T-helper 2 cell treated with Interferon-gamma antibody and Interleukin-4, amounts not matched to agents 5 μg/mL and 100 μg/mL, for 36 hours (primary cell): ENCODE results near the gene PCAT6.
A peak's percentile ranks its signal among the peaks of the same experiment; 100 is the strongest.
"Not testable (repeated sequence)": the region's sequence is repeated elsewhere in the genome, so short reads cannot be mapped to it uniquely, and the experiment has no call there.

Experiments
- DNase-seq: peaks from one replicate; pipeline ENCODE4 v3.0.0; 2021; ENCODE audit warnings: low spot score
- H3K27ac Mint-ChIP-seq: one replicate; pipeline ENCODE4 v1.8.0; 2021; ENCODE audit warnings: mild to moderate bottlenecking, mixed read lengths
- H3K27me3 Mint-ChIP-seq: one replicate; pipeline ENCODE4 v1.8.0; 2021; ENCODE audit warnings: low read depth, mixed read lengths
- H3K36me3 Mint-ChIP-seq: one replicate; pipeline ENCODE4 v1.8.0; 2021; ENCODE audit warnings: low read depth, mixed read lengths
- H3K4me1 Mint-ChIP-seq: one replicate; pipeline ENCODE4 v1.8.0; 2021; ENCODE audit warnings: low read depth, mixed read lengths
- H3K4me3 Mint-ChIP-seq: one replicate; pipeline ENCODE4 v1.8.0; 2022; ENCODE audit warnings: mild to moderate bottlenecking, moderate library complexity, mixed read lengths
- H3K9me3 Mint-ChIP-seq: one replicate; pipeline ENCODE4 v1.8.0; 2021; ENCODE audit warnings: mixed read lengths

PCAT6 gene

GRCh38 chr1:202812176-202813026, 1.6 kb downstream of the PCAT6 start:
- no peaks in the 10 kb centered on the region for H3K36me3 Mint-ChIP-seq
- peak overlapping the region; percentile 89 for H3K4me3 Mint-ChIP-seq
- no peaks in the 10 kb centered on the region for H3K9me3 Mint-ChIP-seq
- no peak overlapping the region for H3K27ac Mint-ChIP-seq
- peaks cover 28% of the 10 kb centered on the region for H3K4me1 Mint-ChIP-seq
- DNase-seq = no peak
- H3K27me3 Mint-ChIP-seq = peaks cover 39% of the 10 kb centered on the region

- H3K4me1 Mint-ChIP-seq = peaks cover 14% of the 10 kb centered on the region
- H3K27ac Mint-ChIP-seq = no peak overlapping the region
- no peaks in the 10 kb centered on the region for H3K36me3 Mint-ChIP-seq
- no peak for DNase-seq
- peaks cover 49% of the 10 kb centered on the region for H3K27me3 Mint-ChIP-seq
- H3K4me3 Mint-ChIP-seq = no peak overlapping the region
- H3K9me3 Mint-ChIP-seq = no peaks in the 10 kb centered on the region
Observed at GRCh38 chr1:202815120-202815519, 4.4 kb downstream of the PCAT6 start.

- Mint-ChIP-seq H3K4me3 (no peak overlapping the region), H3K4me1 (no peaks in the 10 kb centered on the region), H3K9me3 (no peaks in the 10 kb centered on the region), H3K36me3 (no peaks in the 10 kb centered on the region), H3K27ac (no peak overlapping the region), H3K27me3 (peaks cover 50% of the 10 kb centered on the region)
- DNase-seq = no peak
Observed at GRCh38 chr1:202818819-202819218, 8.1 kb downstream of the PCAT6 start.

GRCh38 chr1:202821467-202821866, 10.7 kb downstream of the PCAT6 start:
- no peaks in the 10 kb centered on the region for H3K9me3 Mint-ChIP-seq

GRCh38 chr1:202825748-202826147, 15.0 kb downstream of the PCAT6 start:
- no peak overlapping the region for H3K4me3 Mint-ChIP-seq
- DNase-seq = no peak

More at GRCh38 chr1:202821467-202821866, 10.7 kb downstream of the PCAT6 start:
- H3K36me3 Mint-ChIP-seq = no peaks in the 10 kb centered on the region
- H3K27ac Mint-ChIP-seq = no peak overlapping the region
- no peak for DNase-seq
- H3K4me1 Mint-ChIP-seq = no peaks in the 10 kb centered on the region
- H3K4me3 Mint-ChIP-seq = no peak overlapping the region
- peaks cover 45% of the 10 kb centered on the region for H3K27me3 Mint-ChIP-seq

GRCh38 chr1:202829223-202829622, 18.5 kb downstream of the PCAT6 start:
- not testable (repeated sequence) for DNase-seq, H3K4me1 Mint-ChIP-seq, H3K9me3 Mint-ChIP-seq, H3K27ac Mint-ChIP-seq, H3K36me3 Mint-ChIP-seq, H3K4me3 Mint-ChIP-seq
- peaks cover 16% of the 10 kb centered on the region for H3K27me3 Mint-ChIP-seq

More at GRCh38 chr1:202825748-202826147, 15.0 kb downstream of the PCAT6 start:
- H3K27me3 Mint-ChIP-seq = peaks cover 25% of the 10 kb centered on the region
- no peaks in the 10 kb centered on the region for H3K9me3 Mint-ChIP-seq
- no peak overlapping the region for H3K27ac Mint-ChIP-seq
- no peaks in the 10 kb centered on the region for H3K4me1 Mint-ChIP-seq
- no peaks in the 10 kb centered on the region for H3K36me3 Mint-ChIP-seq

GRCh38 chr1:202831906-202832305, 21.2 kb downstream of the PCAT6 start:
- peaks cover 33% of the 10 kb centered on the region for H3K4me1 Mint-ChIP-seq
- no peak overlapping the region for H3K4me3 Mint-ChIP-seq
- no peaks in the 10 kb centered on the region for H3K36me3 Mint-ChIP-seq
- no peak overlapping the region for H3K27ac Mint-ChIP-seq
- H3K27me3 Mint-ChIP-seq = peaks cover 8% of the 10 kb centered on the region
- DNase-seq = no peak
- H3K9me3 Mint-ChIP-seq = no peaks in the 10 kb centered on the region

GRCh38 chr1:202834771-202835547, 24.2 kb downstream of the PCAT6 start:
- peaks cover 5% of the 10 kb centered on the region for H3K27me3 Mint-ChIP-seq
- peaks cover 41% of the 10 kb centered on the region for H3K4me1 Mint-ChIP-seq
- H3K9me3 Mint-ChIP-seq = no peaks in the 10 kb centered on the region
- H3K4me3 Mint-ChIP-seq = peak overlapping the region; percentile 79
- H3K27ac Mint-ChIP-seq = peak overlapping the region; percentile 47
- no peaks in the 10 kb centered on the region for H3K36me3 Mint-ChIP-seq
- DNase-seq = peak; percentile 16

- DNase-seq = peak; percentile 28
- peaks cover 5% of the 10 kb centered on the region for H3K27me3 Mint-ChIP-seq
- H3K36me3 Mint-ChIP-seq = no peaks in the 10 kb centered on the region
- peak overlapping the region; percentile 79 for H3K4me3 Mint-ChIP-seq
- no peaks in the 10 kb centered on the region for H3K9me3 Mint-ChIP-seq
- no peak overlapping the region for H3K27ac Mint-ChIP-seq
- peaks cover 41% of the 10 kb centered on the region for H3K4me1 Mint-ChIP-seq
Observed at GRCh38 chr1:202835548-202836072, 24.9 kb downstream of the PCAT6 start.

- Mint-ChIP-seq H3K36me3 (no peaks in the 10 kb centered on the region), H3K4me3 (peak overlapping the region; percentile 79), H3K9me3 (no peaks in the 10 kb centered on the region), H3K4me1 (peaks cover 41% of the 10 kb centered on the region), H3K27ac (peak overlapping the region; percentile 51), H3K27me3 (peaks cover 2% of the 10 kb centered on the region)
- DNase-seq = no peak
Observed at GRCh38 chr1:202836623-202837403, 26.1 kb downstream of the PCAT6 start.

- Mint-ChIP-seq H3K4me1 (peaks cover 40% of the 10 kb centered on the region), H3K27me3 (peaks cover 2% of the 10 kb centered on the region), H3K9me3 (no peaks in the 10 kb centered on the region), H3K4me3 (no peak overlapping the region), H3K36me3 (no peaks in the 10 kb centered on the region), H3K27ac (no peak overlapping the region)
- no peak for DNase-seq
Observed at GRCh38 chr1:202837746-202838262, 27.1 kb downstream of the PCAT6 start.

GRCh38 chr1:202843081-202843480, 32.3 kb downstream of the PCAT6 start:
- H3K4me3 Mint-ChIP-seq = no peak overlapping the region
- H3K4me1 Mint-ChIP-seq = peaks cover 4% of the 10 kb centered on the region
- no peaks in the 10 kb centered on the region for H3K36me3 Mint-ChIP-seq
- no peaks in the 10 kb centered on the region for H3K9me3 Mint-ChIP-seq
- DNase-seq = no peak
- no peaks in the 10 kb centered on the region for H3K27me3 Mint-ChIP-seq
- H3K27ac Mint-ChIP-seq = no peak overlapping the region

GRCh38 chr1:202844259-202844658, 33.5 kb downstream of the PCAT6 start:
- Mint-ChIP-seq H3K36me3 (no peaks in the 10 kb centered on the region), H3K9me3 (no peaks in the 10 kb centered on the region), H3K4me3 (no peak overlapping the region), H3K27ac (no peak overlapping the region), H3K27me3 (no peaks in the 10 kb centered on the region), H3K4me1 (peaks cover 6% of the 10 kb centered on the region)
- DNase-seq = no peak
